GM19193 (cell line): ENCODE results near the gene NOTCH3.
A peak's percentile ranks its signal among the peaks of the same experiment; 100 is the strongest.

ENCODE experiments used
- POLR2A ChIP-seq: IDR thresholded peaks from 4 replicates; pipeline ENCODE4 v1.6.1; 2011; ENCODE audit not compliant: insufficient read depth, insufficient read length; ENCODE audit errors: extremely low read depth

Gene NOTCH3

GRCh38 chr19:15200553-15201364, at the start of gene NOTCH3:
Gene NOTCH3, minus strand, starts transcription at chr19:15200995. Its CDS starts 90 bp downstream, at chr19:15200905.
- TF ChIP-seq POLR2A = no peak

- TF ChIP-seq POLR2A = no peak
Observed at GRCh38 chr19:15250640-15250993, 49.8 kb upstream of the NOTCH3 start.

GRCh38 chr19:15249972-15250639, 49.3 kb upstream of the NOTCH3 start:
- TF ChIP-seq POLR2A = no peak

GRCh38 chr19:15249528-15249874, 48.7 kb upstream of the NOTCH3 start:
- no peak for TF ChIP-seq POLR2A

- TF ChIP-seq POLR2A = no peak
Observed at GRCh38 chr19:15248648-15249527, 48.1 kb upstream of the NOTCH3 start.

GRCh38 chr19:15248106-15248505, 47.3 kb upstream of the NOTCH3 start:
- no peak for TF ChIP-seq POLR2A

GRCh38 chr19:15247107-15248014, 46.6 kb upstream of the NOTCH3 start:
- no peak for TF ChIP-seq POLR2A

- TF ChIP-seq POLR2A = no peak
Observed at GRCh38 chr19:15246198-15246481, 45.3 kb upstream of the NOTCH3 start.

GRCh38 chr19:15245370-15246197, 44.8 kb upstream of the NOTCH3 start:
- peak; percentile 23 for TF ChIP-seq POLR2A

GRCh38 chr19:15244808-15245207, 44.0 kb upstream of the NOTCH3 start:
- TF ChIP-seq POLR2A = no peak

GRCh38 chr19:15244106-15244803, 43.5 kb upstream of the NOTCH3 start:
- no peak for TF ChIP-seq POLR2A

GRCh38 chr19:15243236-15243957, 42.6 kb upstream of the NOTCH3 start:
- no peak for TF ChIP-seq POLR2A
